H4 (cell line): ENCODE measurements around the gene ARFGAP3. TPM values are rescaled to one million over a fixed set of nuclear protein-coding genes. Genes with fewer than 3 reads are reported as not detected.
"Not testable (repeated sequence)": the region's sequence is repeated elsewhere in the genome, so short reads cannot be mapped to it uniquely, and the experiment has no call there.

Experiments
- DNase-seq: peaks from one replicate; pipeline ENCODE4 v3.0.0-alpha.2; 2015; ENCODE audit warnings: low spot score
- total RNA-seq: library from RNA; depleted of rRNA; stranded (reverse); fragments of >200 nt; shearing (Covaris generic); gene quantifications from 2 replicates; pipeline ENCODE4 v1.2.3, GENCODE V29; 2014

ARFGAP3 gene
- total RNA-seq, 1 experiment from 2014 or later: 46.0 TPM

DNA sequence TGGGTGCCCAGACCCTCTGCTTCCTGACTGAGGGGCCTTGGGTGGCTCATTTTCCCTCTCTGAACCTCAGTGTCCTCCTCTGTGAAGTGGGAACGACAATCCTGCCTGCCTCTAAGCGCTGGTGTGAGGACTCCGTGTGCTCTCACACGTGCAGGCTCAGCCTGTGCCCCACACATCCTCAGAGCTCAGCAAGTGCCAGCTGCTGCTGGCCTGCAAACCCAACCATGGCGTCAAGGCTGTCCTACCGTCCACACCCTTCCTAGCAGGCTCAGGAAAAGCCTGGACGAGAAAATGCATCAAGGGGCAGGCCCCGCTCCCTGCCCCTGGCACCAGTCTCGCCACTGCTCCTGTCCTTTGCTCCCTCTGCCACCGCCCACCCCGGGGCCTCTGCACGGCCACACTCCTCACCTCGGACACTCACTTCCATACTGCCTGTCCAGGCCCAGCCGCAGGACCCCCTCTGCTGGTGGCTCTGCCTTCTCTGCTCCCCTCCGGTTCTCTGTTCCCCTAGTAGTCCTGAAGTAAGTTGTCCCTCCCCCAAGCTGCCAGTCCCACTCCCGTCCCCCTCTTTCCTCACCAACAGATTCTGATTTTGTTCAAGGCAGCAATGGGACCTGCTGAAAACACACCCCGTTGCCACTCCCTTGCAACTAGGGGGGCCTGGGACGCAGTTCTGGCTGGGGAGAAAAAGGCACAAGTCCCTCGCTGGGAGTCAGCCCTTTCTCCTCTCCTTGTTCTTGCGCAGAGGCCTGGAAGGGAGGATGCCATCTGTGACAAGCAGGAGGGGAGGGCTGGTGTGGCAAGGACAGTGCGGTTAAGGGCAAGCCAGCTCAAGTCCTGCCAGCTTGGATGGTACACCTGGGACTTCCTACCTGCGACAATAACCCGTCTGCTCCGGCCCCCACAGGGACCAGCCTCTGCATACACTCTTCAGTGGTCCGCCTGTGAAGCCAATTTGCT lies 62.2 kb downstream of the ARFGAP3 start:
- DNase-seq: no peak

DNA sequence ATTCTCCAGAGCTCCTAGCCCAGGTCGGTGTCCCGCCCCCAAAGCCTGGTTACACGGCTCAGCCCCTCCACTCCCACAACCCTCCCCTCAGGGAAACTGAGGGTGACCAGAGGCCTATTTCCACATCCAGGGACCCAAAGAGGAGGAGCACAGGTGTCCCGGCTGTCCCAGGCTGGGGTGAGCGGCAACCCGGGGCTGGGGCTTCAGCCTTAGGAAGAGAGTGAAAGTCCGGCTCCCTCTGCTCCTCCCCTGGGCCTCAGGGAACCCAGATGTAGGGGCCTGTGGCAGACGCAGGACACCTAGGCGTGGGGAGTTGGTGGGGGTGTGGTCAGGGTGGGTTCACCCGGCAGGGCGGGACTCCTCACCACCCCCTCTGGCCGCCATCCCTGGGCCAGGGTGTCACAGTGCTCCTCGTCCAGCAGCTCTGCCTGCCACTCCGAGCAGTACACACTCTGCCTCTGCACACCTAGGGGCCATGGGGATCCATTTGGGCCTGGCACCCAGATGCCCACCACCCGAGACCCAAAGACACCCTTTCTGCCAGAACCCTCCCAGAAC lies 63.1 kb downstream of the ARFGAP3 start:
- DNase-seq: no peak

DNA sequence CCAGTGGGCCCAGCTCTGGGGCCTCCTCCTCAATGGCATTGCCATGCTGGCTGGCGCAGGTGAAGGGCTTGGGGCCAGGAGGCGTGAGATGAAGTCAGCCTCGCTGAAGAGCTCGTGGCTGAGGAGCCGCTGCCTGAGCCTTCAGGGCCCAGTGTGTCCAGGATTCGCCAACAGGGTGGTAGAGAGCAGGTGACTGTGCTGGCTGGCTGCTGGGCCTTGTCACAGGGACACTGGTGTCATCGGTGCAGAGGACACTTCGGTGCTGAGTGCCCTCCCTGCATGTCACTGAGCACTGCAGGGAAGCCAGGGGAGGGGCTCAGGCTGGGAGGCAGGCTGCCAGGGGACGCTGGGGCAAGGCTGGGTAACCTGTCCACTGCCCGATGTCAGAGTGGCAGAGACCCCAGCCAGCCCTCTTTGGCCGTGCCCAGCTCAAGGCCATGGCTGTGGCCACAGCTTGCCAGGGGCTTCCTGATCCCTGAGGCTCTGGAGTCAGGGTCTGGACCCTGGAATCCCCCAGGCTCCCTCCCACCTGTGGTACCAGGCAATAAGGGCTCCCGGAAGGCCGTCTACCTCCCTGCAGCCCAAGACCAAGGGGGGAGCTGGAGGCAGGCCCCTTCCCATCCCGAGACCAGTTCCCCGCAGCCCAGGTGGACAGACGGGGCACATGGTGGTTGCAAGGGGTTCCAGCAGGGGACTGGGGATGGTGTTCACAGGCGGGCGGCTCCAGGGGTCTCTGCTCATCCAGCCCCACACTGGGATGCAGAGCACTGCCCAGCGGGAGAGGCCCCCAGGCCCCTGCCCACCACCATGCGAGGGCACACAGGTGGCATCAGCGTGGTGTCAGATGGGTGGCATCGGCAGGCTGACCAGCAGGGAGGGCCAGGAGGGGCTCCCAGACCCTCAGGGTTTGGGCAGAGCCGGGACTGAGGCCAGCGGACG lies 63.9 kb downstream of the ARFGAP3 start:
- DNase-seq: no peak

GRCh38 chr22:42792453-42792908 lies 64.6 kb downstream of the ARFGAP3 start:
- no peak for DNase-seq

DNA sequence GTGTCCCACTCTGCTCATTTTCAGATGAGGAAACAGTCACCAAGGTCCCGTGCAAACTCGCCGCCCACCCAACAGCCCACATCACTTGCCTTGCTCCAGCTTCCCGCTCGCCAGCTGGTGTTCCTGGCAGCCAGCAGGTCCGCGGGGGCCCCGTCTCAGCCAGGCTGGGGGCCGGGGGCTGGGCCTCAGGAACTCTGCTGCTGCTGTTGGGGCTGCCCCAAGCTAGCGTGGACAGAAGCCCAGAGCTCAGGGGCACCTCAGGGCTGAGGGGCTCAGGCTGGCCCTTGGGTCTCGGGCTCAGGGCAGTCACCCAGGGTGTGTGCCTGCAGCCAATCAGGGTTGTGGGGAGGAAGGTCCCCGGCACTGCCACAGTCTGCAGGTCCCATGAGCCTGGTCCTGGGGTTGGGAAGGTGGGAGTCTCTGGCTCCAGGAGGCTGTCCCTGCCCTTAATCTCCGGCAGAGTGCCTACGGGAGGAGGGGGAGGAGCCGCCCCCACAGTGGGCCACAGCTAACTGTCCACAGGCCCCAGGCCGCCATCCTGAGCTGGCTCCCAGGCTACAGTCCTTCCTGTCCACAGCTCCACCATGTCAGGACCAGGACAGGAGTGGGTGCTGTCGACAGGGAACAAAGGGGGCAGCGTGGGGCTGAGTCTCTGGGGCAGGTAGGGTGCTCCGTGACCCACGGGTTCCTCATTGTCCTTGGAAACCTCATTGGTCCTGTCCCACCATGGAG lies 65.2 kb downstream of the ARFGAP3 start:
- no peak for DNase-seq

DNA sequence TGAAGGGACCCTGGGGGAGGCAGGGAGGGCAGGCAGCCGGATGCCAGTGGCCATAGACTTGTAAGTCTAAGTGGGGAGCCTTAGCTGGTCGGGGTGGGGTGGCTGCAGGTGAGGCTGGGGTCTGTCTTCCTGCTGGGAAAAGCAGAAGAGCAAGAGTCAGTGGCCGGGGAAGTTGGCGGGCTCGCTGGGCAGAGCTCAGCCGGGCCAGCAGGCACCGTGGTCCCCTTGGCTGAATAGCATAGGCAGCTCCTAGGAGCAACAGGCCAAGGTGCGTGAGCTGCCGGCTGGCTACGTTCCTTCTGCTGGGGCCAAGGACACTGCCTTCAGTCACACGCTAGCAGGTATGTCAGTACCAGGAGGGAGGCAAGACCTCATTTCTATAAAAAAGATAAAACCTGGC lies 68.6 kb downstream of the ARFGAP3 start:
- no peak for DNase-seq

DNA sequence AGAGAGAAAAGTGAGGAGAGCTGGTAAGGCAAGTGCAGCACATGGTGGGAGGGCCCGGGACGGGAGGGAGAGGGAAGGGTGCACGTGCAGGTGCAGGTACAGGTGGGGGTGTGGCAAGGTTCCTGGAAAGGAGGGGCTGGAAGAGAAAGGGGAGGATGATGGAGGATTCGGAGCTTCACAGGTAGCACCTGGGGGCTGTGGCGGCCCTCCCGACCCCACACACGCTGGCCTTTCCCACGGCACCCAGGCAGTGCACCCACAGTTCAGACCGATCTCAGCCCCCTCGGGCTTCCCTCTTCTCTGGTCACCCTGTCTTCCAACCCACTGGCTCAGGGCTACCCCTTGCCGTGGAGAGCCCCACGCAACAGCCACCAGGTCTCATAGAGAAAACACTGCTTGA lies 69.1 kb downstream of the ARFGAP3 start:
- DNase-seq: no peak

DNA sequence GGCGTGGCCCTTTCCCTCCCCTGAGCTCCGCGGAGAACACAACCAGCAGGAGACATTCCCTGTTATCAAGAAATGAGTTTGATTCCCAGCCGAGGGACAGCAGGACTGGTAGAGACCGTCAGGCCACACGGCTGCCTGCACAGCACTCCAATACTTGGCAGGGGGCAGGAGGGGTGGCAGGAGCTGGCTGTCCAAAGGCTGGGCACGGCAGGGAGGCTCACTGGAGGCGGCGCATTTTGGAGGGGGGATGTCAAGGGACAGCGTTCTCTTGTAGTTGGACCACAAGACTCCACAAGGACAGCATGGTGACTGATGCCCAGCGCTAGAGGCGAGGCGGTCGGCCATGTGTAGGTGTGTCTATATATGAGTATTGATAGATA lies 69.7 kb downstream of the ARFGAP3 start:
- no peak for DNase-seq

GRCh38 chr22:42786606-42787356 lies 70.3 kb downstream of the ARFGAP3 start:
- no peak for DNase-seq

DNA sequence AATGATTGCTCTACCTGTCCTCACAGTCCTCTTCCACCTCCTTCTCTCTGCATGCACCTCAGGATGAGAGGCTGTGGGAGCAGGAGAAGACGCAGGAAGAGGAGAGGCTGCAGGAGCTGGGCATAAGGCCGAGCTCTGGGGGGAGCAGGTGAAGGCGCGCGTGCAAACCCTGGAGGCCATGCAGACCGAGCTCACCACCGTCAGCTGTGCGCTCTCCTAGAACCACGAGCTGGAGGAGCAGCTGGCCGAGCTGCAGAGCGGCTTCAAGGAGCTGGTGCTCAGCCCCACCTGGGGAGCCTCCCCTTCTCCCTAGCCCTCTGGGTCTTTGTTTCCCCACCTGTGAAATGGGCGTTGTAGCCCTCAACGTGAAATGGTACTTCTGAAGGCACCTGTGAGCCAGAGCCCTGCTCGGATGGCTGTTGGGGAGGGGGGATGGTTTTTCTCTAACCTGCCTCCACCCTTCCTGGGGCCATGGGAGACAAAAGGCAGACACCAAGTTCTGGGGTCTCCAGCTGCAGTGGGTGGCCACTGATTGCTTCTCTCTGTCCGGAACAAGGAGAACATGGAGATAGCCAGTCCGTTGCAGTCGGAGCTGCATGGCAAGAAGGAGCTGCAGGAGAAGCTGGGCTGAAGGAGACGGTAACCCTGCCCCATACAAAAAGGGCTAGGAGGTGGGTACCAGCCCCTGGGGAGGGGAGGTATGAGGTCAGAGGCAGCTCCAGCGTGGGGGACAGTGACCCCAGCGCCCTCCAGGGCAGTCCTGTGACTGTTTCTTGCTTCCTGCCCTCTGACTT lies 71.2 kb downstream of the ARFGAP3 start:
- no peak for DNase-seq

DNA sequence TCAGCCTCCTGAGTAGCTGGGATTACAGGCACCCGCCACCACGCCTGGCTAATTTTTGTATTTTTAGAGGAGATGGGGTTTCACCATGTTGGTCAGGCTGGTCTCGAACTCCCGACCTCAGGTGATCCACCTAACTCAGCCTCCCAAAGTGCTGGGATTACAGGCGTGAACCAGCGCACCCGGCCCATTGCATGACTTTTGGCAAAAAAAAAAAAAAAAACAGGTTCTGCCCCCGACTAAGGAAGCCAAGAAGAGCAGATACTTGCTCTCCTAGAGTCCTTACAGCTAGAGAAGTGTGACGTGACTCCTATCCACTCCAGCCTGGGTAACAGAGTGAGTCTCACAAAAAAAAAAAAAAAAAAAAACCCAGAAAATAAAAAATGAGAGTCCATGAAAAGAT lies 74.8 kb downstream of the ARFGAP3 start:
- not testable (repeated sequence) for DNase-seq

DNA sequence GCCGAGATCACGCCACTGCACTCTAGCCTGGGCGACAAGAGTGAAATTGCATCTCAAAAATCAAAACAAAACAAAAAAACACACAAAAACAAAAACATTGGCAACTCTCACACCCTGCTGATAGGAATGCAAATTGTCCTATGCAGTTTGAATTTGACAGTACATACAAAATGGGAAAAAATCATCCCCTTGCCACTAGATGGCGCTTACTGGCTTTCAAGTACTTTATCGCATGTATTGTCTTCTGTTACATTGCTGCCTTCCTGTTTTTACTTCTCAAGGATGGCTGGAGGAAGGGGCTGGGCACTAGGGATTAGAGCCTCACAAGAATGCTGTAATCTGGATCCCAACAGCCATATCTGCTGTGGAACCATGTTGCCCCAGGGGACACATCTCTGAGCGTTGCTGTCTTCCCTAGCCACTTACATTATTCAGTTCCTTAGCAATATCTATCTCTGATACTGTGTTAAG lies 77.0 kb downstream of the ARFGAP3 start:
- DNase-seq: peak; percentile 89

DNA sequence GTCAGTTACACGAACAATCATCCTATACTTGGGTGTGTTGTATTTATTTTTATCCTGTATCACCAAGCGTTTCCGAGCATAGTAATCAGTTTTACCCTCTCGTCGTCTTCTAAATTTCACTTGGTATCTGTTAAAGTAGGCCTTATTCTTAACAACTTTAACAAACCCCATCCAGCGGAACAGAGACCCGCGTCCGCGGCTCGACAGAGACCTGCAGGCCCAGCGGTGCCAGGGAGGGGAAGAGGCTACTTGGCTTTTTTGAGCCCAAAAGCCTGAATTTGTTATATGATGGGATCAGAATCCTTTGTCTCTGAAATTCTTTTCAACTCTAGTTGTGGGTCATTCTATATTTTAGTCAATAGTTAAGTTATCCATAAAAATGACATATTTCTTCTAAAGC lies 79.9 kb downstream of the ARFGAP3 start:
- DNase-seq: no peak

DNA sequence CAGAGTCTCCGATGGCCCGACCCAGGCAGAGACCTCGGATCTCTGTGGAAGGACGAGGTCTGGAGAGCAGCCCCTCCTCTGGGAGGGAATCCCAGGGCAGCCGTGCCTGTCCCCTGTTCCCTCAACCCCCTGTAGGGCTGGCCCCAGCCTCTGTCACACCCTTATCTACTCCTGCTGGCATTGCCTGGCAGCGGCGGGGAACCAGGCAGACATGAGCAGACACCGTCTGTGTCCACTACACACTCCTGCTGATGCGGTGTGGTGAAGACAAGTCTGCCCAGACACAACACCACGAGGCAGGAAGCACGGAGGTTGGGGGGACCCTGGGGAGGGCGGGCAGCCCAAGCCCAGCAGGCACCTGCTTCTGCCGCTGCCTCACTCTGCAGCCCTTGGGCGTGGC lies 83.9 kb downstream of the ARFGAP3 start:
- DNase-seq: no peak

DNA sequence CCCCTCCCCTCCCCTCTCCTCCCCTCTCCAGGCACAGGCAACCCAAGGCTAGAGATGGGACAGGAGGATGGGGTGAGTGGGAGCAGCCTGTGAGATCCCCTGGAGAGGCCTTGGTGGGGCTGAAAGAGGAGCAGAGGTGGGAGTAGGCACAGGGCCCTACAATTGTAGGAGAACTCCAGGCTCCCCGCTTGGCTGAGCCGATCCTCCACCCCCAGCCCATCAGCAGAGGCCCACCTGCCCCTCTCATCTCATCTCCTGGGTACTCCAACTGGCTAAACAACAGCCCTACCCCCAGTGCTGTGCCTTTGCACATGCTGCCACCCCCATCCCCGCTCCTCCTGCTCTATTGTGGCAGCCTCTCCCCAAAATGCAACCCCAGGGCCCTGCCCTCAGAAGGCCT lies 84.4 kb downstream of the ARFGAP3 start:
- DNase-seq: no peak

- DNase-seq: no peak
Measured at GRCh38 chr22:42770941-42771647, 86.0 kb downstream of the ARFGAP3 start.

DNA sequence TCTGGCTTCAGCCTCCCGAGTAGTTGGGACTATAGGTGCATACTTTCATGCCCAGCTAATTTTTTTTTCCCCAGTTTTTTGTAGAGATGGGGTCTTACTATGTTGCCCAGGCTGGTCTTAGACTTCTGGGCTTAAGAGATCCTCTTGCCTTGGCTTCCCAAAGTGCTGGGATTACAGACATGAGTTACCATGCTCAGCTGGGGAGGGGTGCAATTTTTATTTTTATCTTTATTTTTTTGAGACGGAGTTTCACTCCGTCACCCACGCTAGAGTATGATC lies 86.7 kb downstream of the ARFGAP3 start:
- DNase-seq: no peak

GRCh38 chr22:42769574-42770447 lies 87.3 kb downstream of the ARFGAP3 start:
- DNase-seq: peak; percentile 77
